ENCODE measurements around the gene KRT4. TPM values are rescaled to one million over a fixed set of nuclear protein-coding genes. Genes with fewer than 3 reads are reported as not detected.
"Not testable (repeated sequence)": the region's sequence is repeated elsewhere in the genome, so short reads cannot be mapped to it uniquely, and the experiment has no call there.

The KRT4 gene
- total and polyA plus RNA-seq, 2 donors from 2014 or later: 0.15 TPM; not detected in 1

DNA sequence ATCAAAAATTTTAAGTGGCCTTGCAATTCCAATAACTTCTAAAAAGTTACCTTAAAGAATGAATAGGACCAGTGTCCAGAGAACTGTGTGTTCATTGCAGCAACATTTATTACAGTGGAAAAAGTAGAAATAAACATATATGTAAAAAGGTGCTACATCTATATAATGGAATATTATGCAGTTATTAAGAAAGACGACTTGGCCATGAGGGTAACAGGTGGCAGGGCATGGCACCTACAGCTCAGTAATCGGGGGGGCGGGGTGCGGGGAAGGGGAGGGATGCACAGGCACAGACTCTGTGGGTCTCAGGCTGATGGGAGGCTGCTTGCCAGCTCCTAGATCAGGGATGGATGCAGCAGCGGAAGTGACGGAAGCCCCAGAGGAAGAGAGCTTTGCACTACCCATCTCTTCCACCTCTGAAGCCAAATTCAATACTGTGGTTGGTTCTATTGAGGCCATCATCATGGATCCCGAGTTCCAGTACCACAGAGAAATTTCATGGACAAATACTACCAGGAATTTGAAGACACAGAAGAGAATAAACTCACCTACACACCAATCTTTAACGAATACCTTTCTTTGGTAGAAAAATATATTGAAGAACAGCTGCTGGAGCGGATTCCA, 50.8 kb downstream of the KRT4 start:
- Histone ChIP-seq H3K36me3 (ENCODE audit: control insufficient read depth in 2 of 3, insufficient read depth in 3 of 3, low read length in 3 of 3) (no peaks in the 10 kb centered on the region), H3K4me3 (ENCODE audit: low read length in 3 of 3) (no peak overlapping the region), H3K4me1 (ENCODE audit: control insufficient read depth in 2 of 3, insufficient read depth in 2 of 3, low read depth in 1 of 3, low read length in 3 of 3) (no peaks in the 10 kb centered on the region), H3K27ac (ENCODE audit: low read depth in 2 of 2, low read length in 2 of 2) (no peak overlapping the region), H3K27me3 (ENCODE audit: control insufficient read depth, insufficient read depth, low read length) (no peaks in the 10 kb centered on the region), H3K9ac (ENCODE audit: low read length in 3 of 3) (no peak overlapping the region), H3K9me3 (ENCODE audit: control insufficient read depth in 2 of 3, insufficient read depth in 1 of 3, low read length in 3 of 3) (peaks cover 0 to 2% (median 0%) of the 10 kb centered on the region in 3 donors)
- FAIRE-seq (no peak), DNase-seq (no peak)
- TF ChIP-seq, protein P1, sequence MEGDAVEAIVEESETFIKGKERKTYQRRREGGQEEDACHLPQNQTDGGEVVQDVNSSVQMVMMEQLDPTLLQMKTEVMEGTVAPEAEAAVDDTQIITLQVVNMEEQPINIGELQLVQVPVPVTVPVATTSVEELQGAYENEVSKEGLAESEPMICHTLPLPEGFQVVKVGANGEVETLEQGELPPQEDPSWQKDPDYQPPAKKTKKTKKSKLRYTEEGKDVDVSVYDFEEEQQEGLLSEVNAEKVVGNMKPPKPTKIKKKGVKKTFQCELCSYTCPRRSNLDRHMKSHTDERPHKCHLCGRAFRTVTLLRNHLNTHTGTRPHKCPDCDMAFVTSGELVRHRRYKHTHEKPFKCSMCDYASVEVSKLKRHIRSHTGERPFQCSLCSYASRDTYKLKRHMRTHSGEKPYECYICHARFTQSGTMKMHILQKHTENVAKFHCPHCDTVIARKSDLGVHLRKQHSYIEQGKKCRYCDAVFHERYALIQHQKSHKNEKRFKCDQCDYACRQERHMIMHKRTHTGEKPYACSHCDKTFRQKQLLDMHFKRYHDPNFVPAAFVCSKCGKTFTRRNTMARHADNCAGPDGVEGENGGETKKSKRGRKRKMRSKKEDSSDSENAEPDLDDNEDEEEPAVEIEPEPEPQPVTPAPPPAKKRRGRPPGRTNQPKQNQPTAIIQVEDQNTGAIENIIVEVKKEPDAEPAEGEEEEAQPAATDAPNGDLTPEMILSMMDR (IDR thresholded peaks at IDR 0.05; ENCODE audit: borderline replicate concordance, extremely low read depth, insufficient read depth): no peak
- intact Hi-C loops (cut with DNase I): no loop called here

DNA sequence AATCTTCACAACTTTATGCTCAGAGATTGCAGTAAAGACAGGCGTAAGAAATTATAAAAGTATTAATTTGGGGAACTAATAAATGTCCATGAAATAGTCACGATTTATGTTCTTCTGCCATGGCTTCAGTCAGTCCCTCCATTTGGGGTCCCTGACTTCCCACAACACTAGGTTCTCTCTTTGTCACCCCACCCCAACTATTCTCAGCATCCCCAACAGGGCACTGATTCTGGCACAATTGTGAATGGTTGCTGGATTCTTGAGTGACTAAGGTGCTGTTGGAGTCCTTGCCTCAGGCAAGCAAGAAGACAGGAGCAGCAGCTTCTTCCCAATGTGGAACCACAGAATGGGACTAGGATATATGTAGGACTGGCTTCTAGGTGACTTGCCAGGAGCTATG, 52.1 kb downstream of the KRT4 start:
- peaks cover 0 to 2% (median 0%) of the 10 kb centered on the region in 3 donors for H3K9me3 ChIP-seq (ENCODE audit: control insufficient read depth in 2 of 3, insufficient read depth in 1 of 3, low read length in 3 of 3)
- no peak for DNase-seq
- intact Hi-C loops (cut with DNase I): no loop called here
- no peak for FAIRE-seq
- H3K4me1 ChIP-seq (ENCODE audit: control insufficient read depth in 2 of 3, insufficient read depth in 2 of 3, low read depth in 1 of 3, low read length in 3 of 3): no peaks in the 10 kb centered on the region
- no peaks in the 10 kb centered on the region for H3K36me3 ChIP-seq (ENCODE audit: control insufficient read depth in 2 of 3, insufficient read depth in 3 of 3, low read length in 3 of 3)
- no peak overlapping the region for H3K9ac ChIP-seq (ENCODE audit: low read length in 3 of 3)
- TF ChIP-seq, protein P1 (IDR thresholded peaks at IDR 0.05; ENCODE audit: borderline replicate concordance, extremely low read depth, insufficient read depth): no peak
- H3K27me3 ChIP-seq (ENCODE audit: control insufficient read depth, insufficient read depth, low read length): no peaks in the 10 kb centered on the region
- H3K4me3 ChIP-seq (ENCODE audit: low read length in 3 of 3): no peak overlapping the region
- H3K27ac ChIP-seq (ENCODE audit: low read depth in 2 of 2, low read length in 2 of 2): no peak overlapping the region

DNA sequence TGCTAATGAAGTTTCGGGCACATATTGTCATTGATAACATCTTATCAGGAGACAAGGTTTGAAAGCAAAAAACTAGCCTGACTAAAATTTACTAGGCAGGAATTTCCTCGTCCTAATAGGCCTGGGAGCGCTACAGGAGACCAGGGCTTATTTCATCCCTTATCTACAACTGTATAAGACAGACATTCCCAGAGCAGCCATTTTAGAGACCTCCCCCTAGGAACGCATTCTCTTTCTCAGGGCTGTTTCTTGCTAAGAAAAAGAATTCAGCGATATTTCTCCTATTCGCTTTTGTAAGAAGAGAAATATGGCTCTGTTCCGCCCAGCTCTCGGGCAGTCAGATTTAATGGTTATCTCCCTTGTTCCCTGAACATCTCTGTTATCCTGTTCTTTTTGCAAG, 52.7 kb downstream of the KRT4 start:
- H3K4me1 ChIP-seq (ENCODE audit: control insufficient read depth in 2 of 3, insufficient read depth in 2 of 3, low read depth in 1 of 3, low read length in 3 of 3); DNase-seq; H3K4me3 ChIP-seq (ENCODE audit: low read length in 3 of 3); intact Hi-C loops (cut with DNase I); H3K9me3 ChIP-seq (ENCODE audit: control insufficient read depth in 2 of 3, insufficient read depth in 1 of 3, low read length in 3 of 3); H3K36me3 ChIP-seq (ENCODE audit: control insufficient read depth in 2 of 3, insufficient read depth in 3 of 3, low read length in 3 of 3); FAIRE-seq; H3K27ac ChIP-seq (ENCODE audit: low read depth in 2 of 2, low read length in 2 of 2); H3K27me3 ChIP-seq (ENCODE audit: control insufficient read depth, insufficient read depth, low read length); H3K9ac ChIP-seq (ENCODE audit: low read length in 3 of 3): not testable (repeated sequence)

DNA sequence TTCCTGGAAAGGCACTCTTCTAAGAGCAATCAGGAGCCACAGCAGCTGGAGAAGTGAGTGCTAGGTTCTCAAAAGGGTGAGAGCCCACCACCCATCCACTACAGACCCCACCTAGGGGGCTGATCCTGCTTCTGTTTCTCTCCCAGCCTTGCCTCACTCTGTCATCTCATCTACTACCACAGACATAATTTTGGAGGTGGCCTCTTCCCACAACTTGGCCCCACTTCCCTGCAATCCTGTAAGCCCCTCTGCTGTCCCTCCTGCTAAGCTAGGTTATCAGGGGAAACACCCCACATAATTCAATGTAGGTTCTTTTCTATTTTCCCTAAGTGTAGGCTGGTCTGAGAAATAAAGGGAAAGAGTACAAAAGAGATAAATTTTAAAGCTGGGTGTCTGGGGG, 53.3 kb downstream of the KRT4 start:
- Histone ChIP-seq H3K4me3 (ENCODE audit: low read length in 3 of 3) (no peak overlapping the region), H3K36me3 (ENCODE audit: control insufficient read depth in 2 of 3, insufficient read depth in 3 of 3, low read length in 3 of 3) (no peaks in the 10 kb centered on the region), H3K27me3 (ENCODE audit: control insufficient read depth, insufficient read depth, low read length) (no peaks in the 10 kb centered on the region), H3K9me3 (ENCODE audit: control insufficient read depth in 2 of 3, insufficient read depth in 1 of 3, low read length in 3 of 3) (peaks cover 0 to 2% (median 0%) of the 10 kb centered on the region in 3 donors), H3K9ac (ENCODE audit: low read length in 3 of 3) (no peak overlapping the region), H3K27ac (ENCODE audit: low read depth in 2 of 2, low read length in 2 of 2) (no peak overlapping the region), H3K4me1 (ENCODE audit: control insufficient read depth in 2 of 3, insufficient read depth in 2 of 3, low read depth in 1 of 3, low read length in 3 of 3) (no peaks in the 10 kb centered on the region)
- TF ChIP-seq, protein P1 (IDR thresholded peaks at IDR 0.05; ENCODE audit: borderline replicate concordance, extremely low read depth, insufficient read depth): no peak
- intact Hi-C loops (cut with DNase I): no loop called here
- FAIRE-seq (no peak), DNase-seq (no peak)
